ENCODE data around the gene MT1E. TPM values are rescaled to one million over a fixed set of nuclear protein-coding genes. Genes with fewer than 3 reads are reported as not detected.
"Not testable (repeated sequence)": the region's sequence is repeated elsewhere in the genome, so short reads cannot be mapped to it uniquely, and the experiment has no call there.

The MT1E gene
- total and polyA plus RNA-seq, 2 donors from 2014 or later = 191 to 258 TPM

GRCh38 chr16:56658327-56658875 lies 32.8 kb downstream of the MT1E start:
- intact Hi-C loops (cut with DNase I) = no loop called here
- Histone ChIP-seq H3K9ac (ENCODE audit: low read length in 3 of 3) (peak overlapping the region; percentile 6 to 66 (median 64)), H3K36me3 (ENCODE audit: control insufficient read depth in 2 of 3, insufficient read depth in 3 of 3, low read length in 3 of 3) (no peaks in the 10 kb centered on the region), H3K9me3 (ENCODE audit: control insufficient read depth in 2 of 3, insufficient read depth in 1 of 3, low read length in 3 of 3) (no peaks in the 10 kb centered on the region), H3K27ac (ENCODE audit: low read depth in 2 of 2, low read length in 2 of 2) (peak overlapping the region; percentile 40 to 47), H3K4me3 (ENCODE audit: low read length in 3 of 3) (peak overlapping the region; percentile 33 to 97 (median 87)), H3K27me3 (ENCODE audit: control insufficient read depth, insufficient read depth, low read length) (peaks cover 20% of the 10 kb centered on the region), H3K4me1 (ENCODE audit: control insufficient read depth in 2 of 3, insufficient read depth in 2 of 3, low read depth in 1 of 3, low read length in 3 of 3) (peaks cover 0 to 9% (median 5%) of the 10 kb centered on the region in 3 donors)
- no peak for FAIRE-seq
- peak in 2 of 5 donors; percentile 52 to 89 for DNase-seq
- TF ChIP-seq, protein P1, sequence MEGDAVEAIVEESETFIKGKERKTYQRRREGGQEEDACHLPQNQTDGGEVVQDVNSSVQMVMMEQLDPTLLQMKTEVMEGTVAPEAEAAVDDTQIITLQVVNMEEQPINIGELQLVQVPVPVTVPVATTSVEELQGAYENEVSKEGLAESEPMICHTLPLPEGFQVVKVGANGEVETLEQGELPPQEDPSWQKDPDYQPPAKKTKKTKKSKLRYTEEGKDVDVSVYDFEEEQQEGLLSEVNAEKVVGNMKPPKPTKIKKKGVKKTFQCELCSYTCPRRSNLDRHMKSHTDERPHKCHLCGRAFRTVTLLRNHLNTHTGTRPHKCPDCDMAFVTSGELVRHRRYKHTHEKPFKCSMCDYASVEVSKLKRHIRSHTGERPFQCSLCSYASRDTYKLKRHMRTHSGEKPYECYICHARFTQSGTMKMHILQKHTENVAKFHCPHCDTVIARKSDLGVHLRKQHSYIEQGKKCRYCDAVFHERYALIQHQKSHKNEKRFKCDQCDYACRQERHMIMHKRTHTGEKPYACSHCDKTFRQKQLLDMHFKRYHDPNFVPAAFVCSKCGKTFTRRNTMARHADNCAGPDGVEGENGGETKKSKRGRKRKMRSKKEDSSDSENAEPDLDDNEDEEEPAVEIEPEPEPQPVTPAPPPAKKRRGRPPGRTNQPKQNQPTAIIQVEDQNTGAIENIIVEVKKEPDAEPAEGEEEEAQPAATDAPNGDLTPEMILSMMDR (IDR thresholded peaks at IDR 0.05; ENCODE audit: borderline replicate concordance, extremely low read depth, insufficient read depth) = no peak

DNA sequence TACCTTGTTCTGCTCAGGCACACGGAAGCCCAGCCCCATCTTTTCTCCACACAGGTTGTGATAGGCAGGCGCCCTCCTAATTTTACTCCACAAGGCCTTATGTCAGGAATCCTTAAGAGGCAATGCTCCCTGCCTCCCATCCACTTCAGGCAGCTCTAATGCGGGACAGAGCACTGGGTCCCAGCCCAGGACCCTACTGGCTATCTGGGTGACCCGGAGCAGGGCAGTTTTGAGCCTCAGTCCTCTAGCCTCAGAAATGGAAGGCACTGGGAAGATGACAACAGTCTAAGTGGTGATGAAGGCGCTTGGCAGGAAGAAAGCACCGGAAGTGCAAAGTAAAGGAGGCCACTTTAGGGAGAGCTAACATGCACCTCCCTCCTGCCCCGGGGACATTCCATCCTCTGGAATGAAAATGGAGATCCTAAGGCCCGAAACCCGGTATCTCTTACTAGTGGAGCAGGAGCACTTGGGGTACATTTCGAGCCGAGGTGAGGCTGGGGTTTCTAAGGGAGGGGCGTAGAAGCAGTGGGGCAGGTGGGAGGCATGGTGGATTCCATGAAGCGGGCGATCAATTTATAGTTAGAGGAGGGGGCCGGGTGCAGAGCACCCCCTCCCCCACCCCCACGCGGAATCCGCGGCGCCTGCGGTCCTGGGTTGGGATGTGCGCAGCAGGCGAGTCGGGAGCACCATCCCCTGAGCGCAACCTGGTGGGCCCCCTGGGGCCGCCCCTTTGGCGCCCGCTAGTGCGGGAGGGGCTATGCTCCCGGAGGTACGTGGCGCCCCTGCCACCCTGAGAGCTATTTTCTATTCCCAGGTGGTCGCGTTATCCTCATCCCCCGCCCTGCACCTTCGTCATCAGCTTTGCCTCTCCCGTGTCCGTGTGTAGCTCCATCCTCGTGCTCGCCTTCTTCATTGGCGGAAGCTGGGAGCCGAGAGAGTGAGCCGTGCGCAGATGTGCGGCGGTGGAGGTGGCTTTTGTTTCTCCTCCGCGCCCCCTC lies 37.1 kb downstream of the MT1E start:
- H3K4me3 ChIP-seq (ENCODE audit: low read length in 3 of 3) = no peak overlapping the region
- H3K27me3 ChIP-seq (ENCODE audit: control insufficient read depth, insufficient read depth, low read length) = peaks cover 45% of the 10 kb centered on the region
- FAIRE-seq = no peak
- TF ChIP-seq, protein P1 (IDR thresholded peaks at IDR 0.05; ENCODE audit: borderline replicate concordance, extremely low read depth, insufficient read depth) = no peak
- peak in 1 of 5 donors; percentile 40 for DNase-seq
- intact Hi-C loops (cut with DNase I) = no loop called here
- no peak overlapping the region for H3K9ac ChIP-seq (ENCODE audit: low read length in 3 of 3)
- no peak overlapping the region for H3K27ac ChIP-seq (ENCODE audit: low read depth in 2 of 2, low read length in 2 of 2)
- no peaks in the 10 kb centered on the region for H3K9me3 ChIP-seq (ENCODE audit: control insufficient read depth in 2 of 3, insufficient read depth in 1 of 3, low read length in 3 of 3)
- H3K4me1 ChIP-seq (ENCODE audit: control insufficient read depth in 2 of 3, insufficient read depth in 2 of 3, low read depth in 1 of 3, low read length in 3 of 3) = peaks cover 0 to 9% (median 5%) of the 10 kb centered on the region in 3 donors
- no peaks in the 10 kb centered on the region for H3K36me3 ChIP-seq (ENCODE audit: control insufficient read depth in 2 of 3, insufficient read depth in 3 of 3, low read length in 3 of 3)

- peaks cover 58% of the 10 kb centered on the region for H3K27me3 ChIP-seq (ENCODE audit: control insufficient read depth, insufficient read depth, low read length)
- DNase-seq = no peak
- intact Hi-C loops (cut with DNase I) = no loop called here
Observed at GRCh38 chr16:56664506-56664905, 38.9 kb downstream of the MT1E start.

DNA sequence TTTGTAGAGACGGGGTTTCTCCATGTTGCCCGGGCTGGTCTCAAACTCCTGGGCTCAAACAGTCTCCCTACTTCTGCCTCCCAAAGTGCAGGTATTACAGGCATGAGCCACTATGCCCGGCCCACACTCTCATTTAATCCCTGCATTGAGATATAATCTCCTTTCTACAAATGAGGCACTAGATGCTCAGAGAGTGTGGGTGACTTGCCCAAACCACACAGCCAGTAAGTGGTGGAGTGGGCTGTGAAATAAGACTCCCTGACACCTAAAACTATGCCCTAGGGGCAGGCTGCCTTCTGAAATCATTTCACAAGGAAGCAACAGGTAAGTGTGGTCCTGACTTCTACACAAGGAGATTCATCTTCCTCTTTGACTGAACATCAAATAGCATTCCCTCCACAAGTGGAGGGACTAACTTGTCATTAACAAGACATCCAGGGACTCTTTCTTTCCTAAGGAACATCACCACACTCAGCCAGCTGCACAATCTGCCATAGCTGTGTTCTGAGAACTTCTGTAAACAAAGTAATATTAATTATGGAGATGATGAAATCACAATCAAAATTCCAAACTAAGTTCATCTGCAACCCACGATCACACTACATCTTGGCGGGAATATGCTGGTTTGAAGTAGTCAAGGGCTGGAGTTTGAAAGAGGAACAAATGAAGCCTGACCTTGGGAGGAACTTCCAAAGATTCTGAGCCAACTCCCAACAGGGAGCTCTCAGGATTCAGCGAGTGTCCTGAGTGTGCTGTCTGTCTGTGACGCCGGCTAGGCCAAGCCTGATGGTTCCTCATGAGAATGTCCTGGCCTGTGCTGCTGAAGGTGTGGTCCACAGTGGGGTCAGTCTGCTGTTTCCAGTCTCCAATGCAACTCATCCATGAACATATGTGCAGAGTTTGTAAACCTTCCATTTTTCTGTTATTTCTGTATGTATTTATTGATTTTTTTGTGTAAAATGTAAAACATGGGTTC lies 40.0 kb downstream of the MT1E start:
- intact Hi-C loops (cut with DNase I); DNase-seq; FAIRE-seq; H3K9me3 ChIP-seq (ENCODE audit: control insufficient read depth in 2 of 3, insufficient read depth in 1 of 3, low read length in 3 of 3); H3K27ac ChIP-seq (ENCODE audit: low read depth in 2 of 2, low read length in 2 of 2); H3K9ac ChIP-seq (ENCODE audit: low read length in 3 of 3); H3K36me3 ChIP-seq (ENCODE audit: control insufficient read depth in 2 of 3, insufficient read depth in 3 of 3, low read length in 3 of 3): not testable (repeated sequence)
- Histone ChIP-seq H3K27me3 (ENCODE audit: control insufficient read depth, insufficient read depth, low read length) (peaks cover 63% of the 10 kb centered on the region), H3K4me3 (ENCODE audit: low read length in 3 of 3) (peak overlapping the region in 2 of 3 donors; percentile 25 to 76), H3K4me1 (ENCODE audit: control insufficient read depth in 2 of 3, insufficient read depth in 2 of 3, low read depth in 1 of 3, low read length in 3 of 3) (peaks cover 0 to 10% (median 0%) of the 10 kb centered on the region in 3 donors)

More at GRCh38 chr16:56664506-56664905, 38.9 kb downstream of the MT1E start:
- Histone ChIP-seq H3K27ac (ENCODE audit: low read depth in 2 of 2, low read length in 2 of 2) (no peak overlapping the region), H3K36me3 (ENCODE audit: control insufficient read depth in 2 of 3, insufficient read depth in 3 of 3, low read length in 3 of 3) (no peaks in the 10 kb centered on the region), H3K9ac (ENCODE audit: low read length in 3 of 3) (no peak overlapping the region), H3K9me3 (ENCODE audit: control insufficient read depth in 2 of 3, insufficient read depth in 1 of 3, low read length in 3 of 3) (no peaks in the 10 kb centered on the region), H3K4me3 (ENCODE audit: low read length in 3 of 3) (no peak overlapping the region), H3K4me1 (ENCODE audit: control insufficient read depth in 2 of 3, insufficient read depth in 2 of 3, low read depth in 1 of 3, low read length in 3 of 3) (peaks cover 0 to 10% (median 0%) of the 10 kb centered on the region in 3 donors)
- no peak for FAIRE-seq
- TF ChIP-seq, protein P1 (IDR thresholded peaks at IDR 0.05; ENCODE audit: borderline replicate concordance, extremely low read depth, insufficient read depth) = no peak

Data from kidney (tissue), 14 donors.